Measurements from ENCODE around the gene MDM2. TPM values are rescaled to one million over a fixed set of nuclear protein-coding genes. Genes with fewer than 3 reads are reported as not detected.
A peak's percentile ranks its signal among the peaks of the same experiment; 100 is the strongest.

The MDM2 gene
- total RNA-seq, 1 experiment from 2014 or later: 207 TPM

- peak overlapping the region; percentile 78 for H3K27ac Mint-ChIP-seq
- no peak for DNase-seq (ENCODE audit: low spot score)
- H3K4me3 Mint-ChIP-seq: no peak overlapping the region
- H3K36me3 Mint-ChIP-seq: no peaks in the 10 kb centered on the region
- ChIA-PET CTCF (no interaction called here), POLR2A (no interaction called here)
- H3K9me3 Mint-ChIP-seq: no peaks in the 10 kb centered on the region
- no peak for TF ChIP-seq NR2C2 (CRISPR knock-in tag; IDR thresholded peaks at IDR 0.05)
- TF ChIP-seq FOXJ3 (CRISPR knock-in tag; IDR thresholded peaks at IDR 0.05; ENCODE audit: borderline replicate concordance): no peak
- TF ChIP-seq STAT6 (CRISPR knock-in tag; conservative IDR thresholded peaks at IDR 0.05; ENCODE audit: low read depth): no peak
- TF ChIP-seq ZNF425 (CRISPR knock-in tag; conservative IDR thresholded peaks at IDR 0.05): no peak
- no peak for TF ChIP-seq ZNF671 (CRISPR knock-in tag; IDR thresholded peaks at IDR 0.05)
- TF ChIP-seq ZNF281 (CRISPR knock-in tag; IDR thresholded peaks at IDR 0.05): no peak
- TF ChIP-seq AFF4 (CRISPR knock-in tag; IDR thresholded peaks at IDR 0.05; ENCODE audit: borderline replicate concordance): no peak
- no peak for TF ChIP-seq CDX4 (CRISPR knock-in tag; IDR thresholded peaks at IDR 0.05; ENCODE audit: borderline replicate concordance)
- no peak for TF ChIP-seq PRRX2 (CRISPR knock-in tag; IDR thresholded peaks at IDR 0.05)
- no peak for TF ChIP-seq ZNF232 (CRISPR knock-in tag; IDR thresholded peaks at IDR 0.05)
- no peak for TF ChIP-seq ZNF121 (CRISPR knock-in tag; IDR thresholded peaks at IDR 0.05)
- TF ChIP-seq ZBTB21 (CRISPR knock-in tag; IDR thresholded peaks at IDR 0.05; ENCODE audit: borderline replicate concordance): no peak
- no peak for TF ChIP-seq SMAD4 (CRISPR knock-in tag; IDR thresholded peaks at IDR 0.05)
- TF ChIP-seq TEAD1 (CRISPR knock-in tag; IDR thresholded peaks at IDR 0.05): no peak
- no peak for TF ChIP-seq ZNF416 (CRISPR knock-in tag; IDR thresholded peaks at IDR 0.05)
- TF ChIP-seq USF2 (CRISPR knock-in tag; IDR thresholded peaks at IDR 0.05): no peak
- no peak for TF ChIP-seq AR (CRISPR knock-in tag; IDR thresholded peaks at IDR 0.05)
- peaks cover 2% of the 10 kb centered on the region; the same call in 1 of the 2 replicates for H3K4me1 Mint-ChIP-seq
- ATAC-seq: no peak
- no peaks in the 10 kb centered on the region for H3K27me3 Mint-ChIP-seq (ENCODE audit: low read depth)
These were observed 28.7 kb upstream of the MDM2 start for GRCh38 chr12:68779280-68779679.
